D721Med (cell line): Measurements from ENCODE around the gene CCDC9.

Experiments used
- DNase-seq: peaks from one replicate; pipeline ENCODE4 v3.0.0; 2011; ENCODE audit warnings: low spot score; ENCODE audit not compliant: insufficient read length
- FAIRE-seq: peaks from 2 replicates; lab custom pipeline; 2011; peaks lifted over from hg19 to GRCh38; lab: Jason Lieb, UNC
- TF ChIP-seq, protein P1 (sequence below): IDR thresholded peaks from 2 replicates; pipeline ENCODE4 v1.5.1; 2012; ENCODE audit warnings: mild to moderate bottlenecking, control low read depth; ENCODE audit not compliant: insufficient read depth; ENCODE audit errors: missing control alignments

CCDC9 gene

DNA sequence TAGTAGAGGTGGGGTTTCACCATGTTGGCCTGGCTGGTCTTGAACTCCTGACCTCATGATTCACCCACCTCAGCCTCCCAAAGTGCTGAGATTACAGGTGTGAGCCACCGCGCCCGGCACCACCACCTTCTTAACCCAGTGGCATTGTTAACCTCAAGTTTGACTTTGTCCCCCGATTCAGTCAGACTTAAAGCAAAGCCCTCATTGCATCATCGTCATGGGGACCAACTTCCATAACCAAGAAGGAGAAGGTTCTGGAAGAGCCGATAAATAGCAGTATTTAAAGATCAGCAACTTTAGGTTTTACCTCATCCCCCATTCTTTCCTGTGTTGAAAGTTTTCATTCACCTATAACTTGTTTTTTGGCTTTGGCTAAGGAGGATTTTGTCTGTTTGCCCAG is 11.7 kb downstream of the CCDC9 start:
- TF ChIP-seq, protein P1, sequence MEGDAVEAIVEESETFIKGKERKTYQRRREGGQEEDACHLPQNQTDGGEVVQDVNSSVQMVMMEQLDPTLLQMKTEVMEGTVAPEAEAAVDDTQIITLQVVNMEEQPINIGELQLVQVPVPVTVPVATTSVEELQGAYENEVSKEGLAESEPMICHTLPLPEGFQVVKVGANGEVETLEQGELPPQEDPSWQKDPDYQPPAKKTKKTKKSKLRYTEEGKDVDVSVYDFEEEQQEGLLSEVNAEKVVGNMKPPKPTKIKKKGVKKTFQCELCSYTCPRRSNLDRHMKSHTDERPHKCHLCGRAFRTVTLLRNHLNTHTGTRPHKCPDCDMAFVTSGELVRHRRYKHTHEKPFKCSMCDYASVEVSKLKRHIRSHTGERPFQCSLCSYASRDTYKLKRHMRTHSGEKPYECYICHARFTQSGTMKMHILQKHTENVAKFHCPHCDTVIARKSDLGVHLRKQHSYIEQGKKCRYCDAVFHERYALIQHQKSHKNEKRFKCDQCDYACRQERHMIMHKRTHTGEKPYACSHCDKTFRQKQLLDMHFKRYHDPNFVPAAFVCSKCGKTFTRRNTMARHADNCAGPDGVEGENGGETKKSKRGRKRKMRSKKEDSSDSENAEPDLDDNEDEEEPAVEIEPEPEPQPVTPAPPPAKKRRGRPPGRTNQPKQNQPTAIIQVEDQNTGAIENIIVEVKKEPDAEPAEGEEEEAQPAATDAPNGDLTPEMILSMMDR: no peak
- FAIRE-seq: no peak
- DNase-seq: no peak

- TF ChIP-seq, protein P1: no peak
- FAIRE-seq: no peak
- no peak for DNase-seq
Measured at GRCh38 chr19:47269596-47269995, 13.3 kb downstream of the CCDC9 start.

- FAIRE-seq: no peak
- TF ChIP-seq, protein P1: no peak
- DNase-seq: no peak
Measured at GRCh38 chr19:47270408-47270807, 14.1 kb downstream of the CCDC9 start.

DNA sequence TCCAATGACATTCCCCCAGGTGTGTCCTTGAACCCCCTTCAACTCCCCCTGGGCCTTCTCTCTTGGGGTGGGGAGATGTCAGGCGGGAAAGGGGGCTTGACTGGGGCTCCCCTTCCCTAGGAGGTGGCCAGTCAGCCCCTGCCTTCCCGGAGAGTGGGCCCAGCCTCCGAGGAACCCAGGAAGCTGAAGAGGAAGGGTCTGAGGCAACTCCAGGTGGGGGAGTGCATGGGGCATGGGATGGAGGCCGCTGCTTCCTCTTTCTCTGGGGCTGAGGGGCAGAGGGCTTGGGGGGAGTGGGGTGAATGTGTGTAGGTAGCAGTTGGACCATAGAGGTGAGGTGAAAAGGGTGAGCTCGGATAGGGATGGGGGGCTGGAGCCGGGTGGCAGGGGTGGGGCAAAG is 15.6 kb downstream of the CCDC9 start:
- no peak for FAIRE-seq
- no peak for DNase-seq
- TF ChIP-seq, protein P1: no peak

GRCh38 chr19:47272448-47273312 is 16.4 kb downstream of the CCDC9 start:
- TF ChIP-seq, protein P1: no peak
- DNase-seq: peak; percentile 71
- FAIRE-seq: no peak

DNA sequence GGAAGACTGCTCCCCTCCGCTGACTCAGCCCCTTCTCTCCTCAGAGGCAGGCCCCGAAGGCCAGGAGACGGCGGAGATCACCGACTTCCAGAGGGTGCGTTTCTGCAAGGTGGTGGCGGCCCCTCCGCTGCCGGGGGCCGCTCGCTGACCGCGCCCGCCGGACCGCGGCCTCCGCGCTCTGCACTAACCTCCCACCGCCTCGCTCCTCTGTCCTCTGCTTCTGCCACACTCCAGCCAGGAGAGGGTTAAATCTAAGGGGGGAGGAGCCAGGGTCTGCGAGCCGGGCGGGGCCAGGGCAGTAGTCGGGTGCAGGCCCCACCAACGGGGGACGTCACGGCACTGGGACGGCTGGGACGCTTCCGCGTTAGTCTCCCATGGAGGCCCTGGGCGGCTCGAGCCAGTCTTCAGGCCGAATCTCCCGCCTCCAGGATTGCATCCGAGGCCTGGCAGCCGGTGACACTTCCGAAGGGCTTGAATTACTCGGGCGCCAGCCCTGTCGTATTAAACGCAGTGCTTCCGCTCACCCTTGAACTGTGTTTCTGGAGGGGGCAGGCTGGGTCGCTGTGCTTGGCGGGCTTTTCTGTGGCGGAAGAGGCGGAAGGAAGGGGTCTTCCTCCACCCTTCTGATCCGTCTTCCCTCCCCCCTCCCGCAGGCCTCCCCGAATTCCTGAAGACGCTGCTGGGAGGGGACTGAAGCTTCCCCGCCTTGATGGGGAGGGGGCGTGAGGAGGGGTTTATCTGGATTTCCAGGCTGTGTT is 17.2 kb downstream of the CCDC9 start:
- no peak for FAIRE-seq

More for the DNA sequence above, 17.2 kb downstream of the CCDC9 start:
- no peak for DNase-seq
- TF ChIP-seq, protein P1: no peak
